Naive B cell (primary cell): ENCODE measurements around the gene PLCG2. TPM values are rescaled to one million over a fixed set of nuclear protein-coding genes. Genes with fewer than 3 reads are reported as not detected.
"Not testable (repeated sequence)": the region's sequence is repeated elsewhere in the genome, so short reads cannot be mapped to it uniquely, and the experiment has no call there.

Source experiments
- ATAC-seq, 2 donors: fragments of 150-1000 bp; cut with Tn5 transposase; 2 replicates each; pipeline ENCODE4 v1.10.0; 2021; ENCODE audit warnings: low read depth in 2 of 2, mild to moderate bottlenecking in 2 of 2, moderate library complexity in 2 of 2
- DNase-seq: peaks from one replicate; pipeline ENCODE4 v3.0.0; 2022
- H3K27ac Mint-ChIP-seq, 6 donors: one replicate each; pipeline ENCODE4 v1.8.0; 2020 to 2022; ENCODE audit warnings: mild to moderate bottlenecking in 6 of 6, mixed read lengths in 6 of 6, moderate library complexity in 5 of 6, inconsistent platforms in 2 of 6
- H3K27me3 Mint-ChIP-seq, 3 donors: one replicate each; pipeline ENCODE4 v1.8.0; 2021 to 2022; ENCODE audit warnings: mixed read lengths in 3 of 3, mild to moderate bottlenecking in 1 of 3
- H3K36me3 Mint-ChIP-seq, 2 donors: one replicate each; pipeline ENCODE4 v1.8.0; 2020 to 2022; ENCODE audit warnings: mixed read lengths in 2 of 2, inconsistent platforms in 1 of 2, mild to moderate bottlenecking in 1 of 2
- H3K4me1 Mint-ChIP-seq, 3 donors: one replicate each; pipeline ENCODE4 v1.8.0; 2020 to 2022; ENCODE audit warnings: mixed read lengths in 3 of 3, inconsistent platforms in 1 of 3, mild to moderate bottlenecking in 1 of 3, moderate library complexity in 1 of 3
- H3K4me3 Mint-ChIP-seq, 8 donors: one replicate each; pipeline ENCODE4 v1.8.0; 2020 to 2022; ENCODE audit warnings: mild to moderate bottlenecking in 8 of 8, mixed read lengths in 8 of 8, moderate library complexity in 8 of 8, inconsistent platforms in 2 of 8
- H3K9me3 Mint-ChIP-seq, 7 donors: one replicate each; pipeline ENCODE4 v1.8.0; 2020 to 2022; ENCODE audit warnings: mixed read lengths in 7 of 7, mild to moderate bottlenecking in 5 of 7, inconsistent platforms in 2 of 7, moderate library complexity in 1 of 7
- polyA plus RNA-seq, 6 donors: library from polyadenylated mRNA; unstranded; fragments of 300-500 nt; fragmentation: Illumina TruSeq; gene quantifications; one replicate each; pipeline ENCODE4 v1.2.3, GENCODE V29; 2021; ENCODE audit warnings: low read depth in 6 of 6

PLCG2 gene
- polyA plus RNA-seq, 6 donors from 2014 or later, result 65.1 to 119 (median 92.5) TPM

DNA sequence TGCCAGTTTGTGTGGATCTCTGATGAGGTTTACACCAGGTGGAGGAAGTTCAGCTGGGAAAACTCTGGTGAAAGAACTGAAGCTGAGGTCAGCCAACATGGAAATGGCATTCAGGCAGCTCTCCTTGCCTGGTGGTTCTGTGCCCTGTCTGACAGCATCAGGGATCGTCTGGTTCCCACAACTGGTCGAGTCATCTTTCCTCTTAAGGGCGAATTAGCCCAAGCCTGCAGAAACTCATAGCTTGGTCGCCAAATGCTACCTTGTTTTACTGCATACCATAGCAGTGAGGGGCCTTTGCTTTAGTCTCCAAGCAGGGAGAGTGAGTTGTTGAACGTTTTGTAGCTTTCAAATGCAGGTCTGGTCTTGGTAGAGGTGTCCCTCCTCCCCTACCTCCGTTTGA lies 7.2 kb downstream of the PLCG2 start:
- H3K4me3 Mint-ChIP-seq, result peak overlapping the region in 6 of 8 donors; percentile 9 to 98 (median 22)
- ATAC-seq, result no peak
- H3K9me3 Mint-ChIP-seq, result no peaks in the 10 kb centered on the region
- no peaks in the 10 kb centered on the region for H3K27me3 Mint-ChIP-seq
- no peak for DNase-seq
- peaks cover 16 to 18% of the 10 kb centered on the region in 2 donors for H3K36me3 Mint-ChIP-seq
- peaks cover 73 to 96% (median 88%) of the 10 kb centered on the region in 3 donors for H3K4me1 Mint-ChIP-seq
- peak overlapping the region; percentile 38 to 97 (median 90) for H3K27ac Mint-ChIP-seq

DNA sequence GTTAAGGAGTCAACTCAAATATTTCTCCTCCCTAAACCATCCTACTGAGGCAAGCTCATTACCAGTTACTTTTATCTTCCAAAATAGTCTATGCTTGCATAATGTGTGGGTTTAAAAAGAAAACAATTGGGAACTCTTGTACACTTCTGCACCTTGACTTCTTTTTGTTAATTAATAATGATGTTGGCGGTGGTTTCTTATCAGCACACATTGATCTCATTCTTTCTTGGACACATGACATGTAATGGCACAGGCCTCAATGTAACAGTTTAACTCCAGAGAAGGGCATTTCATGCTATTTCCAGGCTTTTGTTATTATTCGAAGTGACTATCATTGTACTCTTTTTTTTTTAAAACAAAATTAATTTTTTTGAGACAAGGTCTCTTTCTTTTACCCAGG lies 7.8 kb downstream of the PLCG2 start:
- no peak for ATAC-seq

DNA sequence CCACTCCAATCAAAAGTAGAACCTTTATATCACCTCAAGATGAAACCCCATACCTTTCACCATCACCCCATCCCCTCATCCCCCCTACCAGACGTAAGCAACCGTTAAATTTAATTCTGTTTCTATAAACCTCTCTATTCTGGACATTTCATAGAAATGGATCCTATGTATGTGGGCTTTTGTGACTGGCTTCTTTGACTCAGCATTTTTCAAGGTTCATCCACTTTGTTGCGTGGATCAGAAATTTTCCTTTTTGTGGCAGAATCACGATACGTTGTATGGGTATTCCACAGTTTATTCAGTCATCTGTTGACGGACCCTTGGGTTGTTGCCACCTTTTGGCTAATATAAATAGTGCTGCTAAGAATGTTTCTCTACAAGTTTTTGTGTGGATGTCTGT lies 8.6 kb downstream of the PLCG2 start:
- peak overlapping the region in 4 of 6 donors; percentile 17 to 78 (median 50) for H3K27ac Mint-ChIP-seq
- H3K4me3 Mint-ChIP-seq, result no peak overlapping the region
- no peak for DNase-seq
- H3K36me3 Mint-ChIP-seq, result peaks cover 15 to 23% of the 10 kb centered on the region in 2 donors
- no peaks in the 10 kb centered on the region for H3K27me3 Mint-ChIP-seq
- peaks cover 69 to 96% (median 89%) of the 10 kb centered on the region in 3 donors for H3K4me1 Mint-ChIP-seq
- no peaks in the 10 kb centered on the region for H3K9me3 Mint-ChIP-seq
- ATAC-seq, result no peak

More for the DNA sequence above, 7.8 kb downstream of the PLCG2 start:
- peaks cover 15 to 18% of the 10 kb centered on the region in 2 donors for H3K36me3 Mint-ChIP-seq
- H3K27ac Mint-ChIP-seq, result peak overlapping the region in 4 of 6 donors; percentile 7 to 88 (median 34)
- DNase-seq, result no peak
- no peaks in the 10 kb centered on the region for H3K27me3 Mint-ChIP-seq
- no peak overlapping the region for H3K4me3 Mint-ChIP-seq
- H3K9me3 Mint-ChIP-seq, result no peaks in the 10 kb centered on the region
- peaks cover 71 to 96% (median 89%) of the 10 kb centered on the region in 3 donors for H3K4me1 Mint-ChIP-seq

DNA sequence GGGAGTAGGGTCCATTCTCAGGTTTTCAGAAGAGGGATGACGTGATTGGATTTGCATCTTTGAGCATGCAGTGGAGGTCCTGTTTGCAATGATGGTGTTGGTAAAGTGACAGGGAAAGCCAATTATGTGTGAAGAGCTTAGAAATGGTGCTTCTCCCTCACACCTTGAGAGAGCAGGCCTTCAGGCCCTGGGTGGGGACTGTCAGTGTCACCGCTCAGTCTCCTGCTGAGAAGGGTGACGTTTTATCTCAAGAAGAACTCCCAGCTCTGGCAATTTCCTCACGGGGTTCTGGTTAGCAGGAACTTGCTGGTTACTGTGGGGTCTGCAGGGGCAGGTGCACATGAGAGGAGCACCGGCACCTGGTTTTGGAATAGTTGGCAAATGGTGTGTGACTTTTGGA lies 11.2 kb downstream of the PLCG2 start:
- DNase-seq (no peak), ATAC-seq (no peak)
- no peaks in the 10 kb centered on the region for H3K27me3 Mint-ChIP-seq
- no peaks in the 10 kb centered on the region for H3K9me3 Mint-ChIP-seq
- peaks cover 65 to 94% (median 89%) of the 10 kb centered on the region in 3 donors for H3K4me1 Mint-ChIP-seq
- H3K27ac Mint-ChIP-seq, result peak overlapping the region in 5 of 6 donors; percentile 53 to 89 (median 76)
- H3K36me3 Mint-ChIP-seq, result peaks cover 20 to 25% of the 10 kb centered on the region in 2 donors
- H3K4me3 Mint-ChIP-seq, result peak overlapping the region in 6 of 8 donors; percentile 1 to 81 (median 40)

DNA sequence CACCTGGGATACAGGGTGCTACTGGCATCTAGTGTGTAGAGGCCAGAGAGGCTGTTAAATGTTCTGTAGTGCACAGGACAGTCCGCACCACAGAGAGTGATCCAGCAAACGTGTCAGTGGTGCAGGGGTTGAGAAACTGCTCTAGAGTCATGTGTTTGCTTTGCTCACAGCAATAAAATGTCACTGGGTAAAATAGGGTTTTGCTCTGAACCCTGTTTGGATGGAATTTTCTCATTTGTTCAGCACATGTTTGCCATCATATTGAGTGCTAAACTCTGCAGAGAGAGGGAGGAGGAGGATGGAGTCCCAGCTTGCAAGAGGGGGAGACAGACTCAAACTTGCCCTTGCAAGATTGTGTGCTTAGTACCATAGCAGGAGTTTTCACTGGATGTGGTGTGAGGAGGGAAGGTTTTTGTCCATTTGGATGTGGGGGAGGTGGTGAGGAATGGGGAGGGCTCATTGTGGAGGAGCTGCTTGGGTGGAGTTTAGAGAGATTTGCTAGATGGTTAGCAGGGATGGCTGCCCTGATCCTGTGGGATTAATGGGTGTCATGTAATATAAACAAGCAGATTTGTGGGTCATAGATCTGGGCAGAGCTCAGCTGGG lies 11.8 kb downstream of the PLCG2 start:
- DNase-seq (no peak), ATAC-seq (no peak)
- peaks cover 65 to 94% (median 89%) of the 10 kb centered on the region in 3 donors for H3K4me1 Mint-ChIP-seq
- H3K36me3 Mint-ChIP-seq, result peaks cover 17 to 23% of the 10 kb centered on the region in 2 donors
- peak overlapping the region in 4 of 6 donors; percentile 64 to 89 (median 82) for H3K27ac Mint-ChIP-seq
- no peaks in the 10 kb centered on the region for H3K9me3 Mint-ChIP-seq
- peak overlapping the region in 5 of 8 donors; percentile 28 to 72 (median 57) for H3K4me3 Mint-ChIP-seq
- no peaks in the 10 kb centered on the region for H3K27me3 Mint-ChIP-seq

DNA sequence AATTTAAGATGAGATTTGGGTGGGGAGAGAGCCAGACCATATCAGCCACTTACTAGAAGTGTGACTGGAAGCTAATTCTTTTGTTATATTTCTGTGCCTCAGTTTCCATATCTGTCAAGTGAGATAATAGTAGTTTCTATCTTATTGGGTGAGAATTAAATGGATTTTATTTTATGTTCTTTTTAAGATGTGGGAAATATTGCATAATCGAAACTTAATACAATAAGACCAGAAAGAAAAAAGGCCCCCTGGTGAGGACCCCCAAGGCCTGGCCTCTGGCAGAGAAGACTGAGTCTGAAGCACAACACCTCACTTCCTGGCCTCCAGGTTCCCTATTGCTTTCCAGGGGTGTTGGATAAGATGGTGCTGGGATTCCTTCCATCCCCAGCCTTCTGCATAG lies 13.7 kb downstream of the PLCG2 start:
- ATAC-seq (no peak), DNase-seq (no peak)
- Mint-ChIP-seq H3K36me3 (peaks cover 10 to 18% of the 10 kb centered on the region in 2 donors), H3K27ac (peak overlapping the region; percentile 80 to 98 (median 90)), H3K27me3 (no peaks in the 10 kb centered on the region), H3K4me1 (peaks cover 77 to 98% (median 97%) of the 10 kb centered on the region in 3 donors), H3K9me3 (no peaks in the 10 kb centered on the region), H3K4me3 (peak overlapping the region in 1 of 8 donors; percentile 16)

DNA sequence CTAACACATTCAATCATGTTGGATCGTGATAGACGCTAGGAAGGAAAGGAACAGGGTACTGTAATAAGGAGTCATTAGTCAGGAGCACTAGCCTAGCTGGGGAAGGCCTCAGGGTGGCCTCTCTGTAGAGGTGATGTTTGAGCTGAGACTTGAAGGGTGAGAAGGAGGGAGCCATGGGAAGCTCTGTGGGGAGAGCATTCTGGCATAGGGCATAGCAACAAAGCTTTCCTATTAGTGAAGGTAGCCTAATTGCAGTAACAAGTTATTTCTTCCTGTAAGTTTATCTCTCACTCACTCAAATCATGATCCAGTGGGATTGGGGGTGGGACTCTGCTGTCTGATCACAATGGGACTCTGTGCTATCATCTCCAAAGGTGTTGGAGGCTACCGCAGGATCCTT lies 16.1 kb downstream of the PLCG2 start:
- Mint-ChIP-seq H3K4me3 (peak overlapping the region in 5 of 8 donors; percentile 5 to 62 (median 36)), H3K27ac (peak overlapping the region; percentile 89 to 98 (median 98)), H3K9me3 (no peaks in the 10 kb centered on the region), H3K27me3 (no peaks in the 10 kb centered on the region), H3K36me3 (peaks cover 5 to 10% of the 10 kb centered on the region in 2 donors), H3K4me1 (peaks cover 79 to 95% (median 95%) of the 10 kb centered on the region in 3 donors)
- ATAC-seq (no peak), DNase-seq (no peak)

DNA sequence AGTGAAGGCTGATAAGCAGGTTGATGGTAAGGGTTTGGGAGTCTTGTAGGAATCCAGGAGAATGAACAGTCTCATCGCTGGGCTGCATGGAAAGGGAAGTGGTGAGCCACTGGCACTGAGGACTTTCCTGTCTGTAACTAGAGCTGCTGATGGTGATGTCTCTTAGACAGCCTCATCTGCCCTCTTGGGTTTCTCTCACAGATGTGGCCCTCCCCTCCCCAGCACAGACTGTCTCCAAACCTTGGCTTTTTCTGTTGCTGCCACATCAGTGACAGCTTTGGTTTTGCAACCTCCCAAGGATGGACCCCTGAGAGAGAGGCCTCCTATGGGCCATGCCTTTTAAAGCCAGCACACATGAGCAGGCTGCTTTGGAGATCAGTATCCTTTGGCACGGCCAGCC lies 16.9 kb downstream of the PLCG2 start:
- H3K36me3 Mint-ChIP-seq, result peaks cover 5 to 15% of the 10 kb centered on the region in 2 donors
- no peak for DNase-seq
- peak overlapping the region in 7 of 8 donors; percentile 46 to 87 (median 70) for H3K4me3 Mint-ChIP-seq
- peaks cover 79 to 94% (median 94%) of the 10 kb centered on the region in 3 donors for H3K4me1 Mint-ChIP-seq
- H3K27ac Mint-ChIP-seq, result peak overlapping the region; percentile 94 to 98 (median 98)
- no peaks in the 10 kb centered on the region for H3K9me3 Mint-ChIP-seq
- no peak for ATAC-seq
- no peaks in the 10 kb centered on the region for H3K27me3 Mint-ChIP-seq

DNA sequence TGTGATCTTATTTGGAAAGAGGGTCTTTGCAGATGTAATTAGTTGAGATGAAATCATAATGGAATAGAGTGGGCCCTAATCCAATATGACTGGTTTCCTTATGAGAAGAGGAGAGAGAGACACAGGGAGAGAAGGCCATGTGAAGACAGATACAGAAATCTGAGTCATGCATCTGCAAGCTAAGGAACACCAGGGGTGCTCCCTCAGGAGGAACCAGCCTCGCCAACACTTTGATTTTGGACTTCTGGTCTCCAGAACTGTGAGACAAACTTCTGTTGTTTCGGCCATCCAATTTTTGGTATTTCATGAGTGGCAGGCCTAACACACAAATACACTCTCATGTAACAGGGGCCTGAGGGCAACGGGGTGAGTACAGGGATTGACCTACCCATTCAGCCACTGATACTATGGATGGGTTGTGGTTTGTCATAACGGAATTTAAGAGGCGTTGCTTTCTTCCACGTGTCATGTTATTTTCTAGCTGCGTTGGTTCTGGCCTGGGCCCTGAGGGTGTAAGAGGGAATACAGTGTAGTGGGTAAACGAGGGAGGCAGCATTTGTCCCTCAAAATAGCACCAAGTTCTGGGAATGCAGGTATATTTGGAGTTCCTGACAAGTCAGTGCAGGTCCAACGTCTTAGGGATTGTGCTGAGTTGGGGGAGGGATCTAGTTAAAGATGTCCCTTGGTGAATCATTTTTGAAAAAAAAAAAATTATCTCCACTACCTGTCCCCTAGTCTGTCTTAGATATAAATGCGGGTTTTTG lies 17.7 kb downstream of the PLCG2 start:
- H3K27ac Mint-ChIP-seq, result peak overlapping the region; percentile 97 to 99 (median 98)
- no peaks in the 10 kb centered on the region for H3K27me3 Mint-ChIP-seq
- ATAC-seq (no peak), DNase-seq (no peak)
- H3K9me3 Mint-ChIP-seq, result no peaks in the 10 kb centered on the region
- H3K4me1 Mint-ChIP-seq, result peaks cover 76 to 92% (median 87%) of the 10 kb centered on the region in 3 donors
- peaks cover 5 to 15% of the 10 kb centered on the region in 2 donors for H3K36me3 Mint-ChIP-seq
- H3K4me3 Mint-ChIP-seq, result peak overlapping the region; percentile 46 to 87 (median 78)

DNA sequence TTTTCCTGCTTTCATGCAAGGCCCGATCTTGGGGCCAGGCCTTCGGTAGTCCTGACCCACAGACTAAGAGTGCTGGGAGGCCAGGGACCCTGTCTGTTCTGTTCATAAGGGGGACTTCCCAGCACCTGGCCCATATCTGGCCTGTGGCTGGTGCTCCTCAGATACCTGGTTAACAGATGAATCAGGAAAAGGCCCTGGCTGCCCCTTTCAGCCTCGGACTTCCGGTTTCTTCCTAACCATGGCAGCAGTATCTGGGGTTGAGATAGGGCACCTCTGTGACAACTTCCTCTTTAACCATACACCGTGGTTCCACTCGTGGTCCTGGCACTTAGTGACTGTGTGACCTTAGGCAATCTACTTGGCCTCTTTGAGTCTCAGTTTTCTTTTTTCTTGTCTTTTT lies 18.4 kb downstream of the PLCG2 start:
- H3K36me3 Mint-ChIP-seq, result peaks cover 5 to 12% of the 10 kb centered on the region in 2 donors
- H3K4me1 Mint-ChIP-seq, result peaks cover 74 to 92% (median 84%) of the 10 kb centered on the region in 3 donors
- DNase-seq (peak; percentile 71), ATAC-seq (peak; percentile 64 to 70)
- H3K9me3 Mint-ChIP-seq, result no peaks in the 10 kb centered on the region
- peak overlapping the region; percentile 46 to 87 (median 78) for H3K4me3 Mint-ChIP-seq
- no peaks in the 10 kb centered on the region for H3K27me3 Mint-ChIP-seq
- peak overlapping the region; percentile 97 to 99 (median 98) for H3K27ac Mint-ChIP-seq

DNA sequence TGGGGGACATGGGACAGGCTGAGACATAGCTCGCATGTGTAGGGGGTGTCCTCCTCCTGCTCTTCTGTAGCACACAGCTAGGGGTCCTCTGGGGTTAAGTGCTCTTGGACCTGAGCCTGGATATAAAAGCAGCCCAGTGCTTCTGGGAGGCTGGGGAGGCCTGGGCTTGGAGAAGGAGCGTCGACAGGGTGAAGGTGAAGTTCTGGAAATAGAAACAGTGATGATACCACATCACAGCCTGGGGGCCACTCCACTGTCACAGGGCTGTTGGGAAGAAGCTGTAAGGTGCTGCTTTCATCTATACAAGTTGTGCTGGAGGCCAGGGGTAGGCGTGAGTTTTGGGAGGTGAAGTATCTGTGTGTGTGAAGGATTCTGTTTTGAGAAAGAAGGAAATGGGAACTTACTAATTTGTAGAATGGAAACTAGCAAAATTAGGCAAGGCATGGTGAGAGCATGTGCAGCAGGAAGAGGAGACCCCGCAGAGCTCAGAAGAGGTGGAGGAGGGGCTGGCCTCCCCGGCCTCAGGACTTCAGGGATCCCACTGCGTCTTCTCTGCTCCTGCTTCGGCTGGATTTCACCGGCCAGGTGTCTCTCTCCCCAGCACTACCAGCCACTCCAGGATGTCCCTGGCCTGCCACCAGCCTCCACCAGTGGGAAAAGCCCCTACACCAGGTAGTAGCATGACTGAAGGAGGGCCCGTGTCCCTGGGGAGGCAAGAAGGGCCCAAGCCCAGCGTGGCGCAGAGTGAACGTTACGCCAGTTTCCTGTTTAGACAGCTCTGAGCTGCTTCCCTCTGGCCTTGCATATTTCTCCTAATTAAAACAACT lies 19.4 kb downstream of the PLCG2 start:
- Mint-ChIP-seq H3K27me3 (no peaks in the 10 kb centered on the region), H3K4me1 (peaks cover 69 to 92% (median 84%) of the 10 kb centered on the region in 3 donors), H3K27ac (peak overlapping the region; percentile 97 to 99 (median 98)), H3K4me3 (peak overlapping the region; percentile 46 to 88 (median 78)), H3K36me3 (peaks cover 2 to 8% of the 10 kb centered on the region in 2 donors), H3K9me3 (no peaks in the 10 kb centered on the region)
- DNase-seq (peak; percentile 88), ATAC-seq (peak; percentile 85)

DNA sequence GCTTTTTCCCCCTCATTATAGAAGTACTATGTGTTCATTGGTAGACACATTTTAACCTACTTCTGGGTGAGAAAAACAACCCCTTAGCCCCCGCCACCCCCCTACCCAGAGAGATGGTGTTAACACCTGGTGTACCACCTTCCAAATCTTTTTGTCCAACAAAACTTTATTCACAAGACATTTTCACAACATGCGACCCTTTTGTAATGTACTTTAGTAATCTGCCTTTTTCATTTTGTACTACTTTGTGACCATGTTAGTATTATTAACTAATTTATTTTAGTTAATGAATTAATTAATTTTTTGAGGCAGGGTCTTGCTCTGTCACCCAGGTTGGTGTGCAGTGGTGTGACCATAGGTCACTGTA lies 20.0 kb downstream of the PLCG2 start:
- Mint-ChIP-seq H3K36me3 (peaks cover 3 to 14% of the 10 kb centered on the region in 2 donors), H3K4me1 (peaks cover 69 to 94% (median 84%) of the 10 kb centered on the region in 3 donors), H3K27ac (peak overlapping the region; percentile 97 to 99 (median 98)), H3K9me3 (peaks cover 0 to 3% (median 0%) of the 10 kb centered on the region in 7 donors), H3K27me3 (no peaks in the 10 kb centered on the region), H3K4me3 (peak overlapping the region; percentile 46 to 88 (median 78))
- ATAC-seq, result no peak
- no peak for DNase-seq

DNA sequence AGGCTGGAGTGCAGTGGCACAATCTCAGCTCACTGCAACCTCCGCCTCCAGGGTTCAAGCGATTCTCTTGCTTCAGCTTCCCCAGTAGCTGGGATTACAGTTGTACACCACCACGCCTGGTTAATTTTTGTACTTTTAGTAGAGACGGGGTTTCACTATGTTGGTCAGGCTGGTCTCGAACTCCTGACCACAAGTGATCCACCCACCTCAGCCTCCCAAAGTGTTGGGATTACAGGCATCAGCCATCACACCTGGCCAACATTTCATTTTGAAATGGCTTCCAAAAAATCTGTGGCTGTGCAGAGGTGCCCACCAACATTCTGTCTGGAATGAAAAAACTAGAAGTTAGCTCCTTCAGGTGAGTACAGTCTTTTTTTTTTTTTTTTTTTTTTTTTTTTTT lies 22.6 kb downstream of the PLCG2 start:
- Mint-ChIP-seq H3K27ac (peak overlapping the region in 3 of 6 donors; percentile 65 to 98 (median 89)), H3K4me1 (peaks cover 65 to 93% (median 84%) of the 10 kb centered on the region in 3 donors), H3K4me3 (peak overlapping the region in 2 of 8 donors; percentile 33 to 34), H3K36me3 (peaks cover 16 to 19% of the 10 kb centered on the region in 2 donors)
- DNase-seq, H3K27me3 Mint-ChIP-seq, ATAC-seq, H3K9me3 Mint-ChIP-seq: not testable (repeated sequence)
